Eye (tissue), 1 donor: ENCODE measurements around the gene ANKHD1.
A peak's percentile ranks its signal among the peaks of the same experiment; 100 is the strongest.

ENCODE experiments used
- DNase-seq: peaks from one replicate; pipeline ENCODE4 v3.0.0-alpha.2; 2015

ANKHD1 gene, protein sequence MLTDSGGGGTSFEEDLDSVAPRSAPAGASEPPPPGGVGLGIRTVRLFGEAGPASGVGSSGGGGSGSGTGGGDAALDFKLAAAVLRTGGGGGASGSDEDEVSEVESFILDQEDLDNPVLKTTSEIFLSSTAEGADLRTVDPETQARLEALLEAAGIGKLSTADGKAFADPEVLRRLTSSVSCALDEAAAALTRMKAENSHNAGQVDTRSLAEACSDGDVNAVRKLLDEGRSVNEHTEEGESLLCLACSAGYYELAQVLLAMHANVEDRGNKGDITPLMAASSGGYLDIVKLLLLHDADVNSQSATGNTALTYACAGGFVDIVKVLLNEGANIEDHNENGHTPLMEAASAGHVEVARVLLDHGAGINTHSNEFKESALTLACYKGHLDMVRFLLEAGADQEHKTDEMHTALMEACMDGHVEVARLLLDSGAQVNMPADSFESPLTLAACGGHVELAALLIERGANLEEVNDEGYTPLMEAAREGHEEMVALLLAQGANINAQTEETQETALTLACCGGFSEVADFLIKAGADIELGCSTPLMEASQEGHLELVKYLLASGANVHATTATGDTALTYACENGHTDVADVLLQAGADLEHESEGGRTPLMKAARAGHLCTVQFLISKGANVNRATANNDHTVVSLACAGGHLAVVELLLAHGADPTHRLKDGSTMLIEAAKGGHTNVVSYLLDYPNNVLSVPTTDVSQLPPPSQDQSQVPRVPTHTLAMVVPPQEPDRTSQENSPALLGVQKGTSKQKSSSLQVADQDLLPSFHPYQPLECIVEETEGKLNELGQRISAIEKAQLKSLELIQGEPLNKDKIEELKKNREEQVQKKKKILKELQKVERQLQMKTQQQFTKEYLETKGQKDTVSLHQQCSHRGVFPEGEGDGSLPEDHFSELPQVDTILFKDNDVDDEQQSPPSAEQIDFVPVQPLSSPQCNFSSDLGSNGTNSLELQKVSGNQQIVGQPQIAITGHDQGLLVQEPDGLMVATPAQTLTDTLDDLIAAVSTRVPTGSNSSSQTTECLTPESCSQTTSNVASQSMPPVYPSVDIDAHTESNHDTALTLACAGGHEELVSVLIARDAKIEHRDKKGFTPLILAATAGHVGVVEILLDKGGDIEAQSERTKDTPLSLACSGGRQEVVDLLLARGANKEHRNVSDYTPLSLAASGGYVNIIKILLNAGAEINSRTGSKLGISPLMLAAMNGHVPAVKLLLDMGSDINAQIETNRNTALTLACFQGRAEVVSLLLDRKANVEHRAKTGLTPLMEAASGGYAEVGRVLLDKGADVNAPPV (N-terminal part only)

DNA sequence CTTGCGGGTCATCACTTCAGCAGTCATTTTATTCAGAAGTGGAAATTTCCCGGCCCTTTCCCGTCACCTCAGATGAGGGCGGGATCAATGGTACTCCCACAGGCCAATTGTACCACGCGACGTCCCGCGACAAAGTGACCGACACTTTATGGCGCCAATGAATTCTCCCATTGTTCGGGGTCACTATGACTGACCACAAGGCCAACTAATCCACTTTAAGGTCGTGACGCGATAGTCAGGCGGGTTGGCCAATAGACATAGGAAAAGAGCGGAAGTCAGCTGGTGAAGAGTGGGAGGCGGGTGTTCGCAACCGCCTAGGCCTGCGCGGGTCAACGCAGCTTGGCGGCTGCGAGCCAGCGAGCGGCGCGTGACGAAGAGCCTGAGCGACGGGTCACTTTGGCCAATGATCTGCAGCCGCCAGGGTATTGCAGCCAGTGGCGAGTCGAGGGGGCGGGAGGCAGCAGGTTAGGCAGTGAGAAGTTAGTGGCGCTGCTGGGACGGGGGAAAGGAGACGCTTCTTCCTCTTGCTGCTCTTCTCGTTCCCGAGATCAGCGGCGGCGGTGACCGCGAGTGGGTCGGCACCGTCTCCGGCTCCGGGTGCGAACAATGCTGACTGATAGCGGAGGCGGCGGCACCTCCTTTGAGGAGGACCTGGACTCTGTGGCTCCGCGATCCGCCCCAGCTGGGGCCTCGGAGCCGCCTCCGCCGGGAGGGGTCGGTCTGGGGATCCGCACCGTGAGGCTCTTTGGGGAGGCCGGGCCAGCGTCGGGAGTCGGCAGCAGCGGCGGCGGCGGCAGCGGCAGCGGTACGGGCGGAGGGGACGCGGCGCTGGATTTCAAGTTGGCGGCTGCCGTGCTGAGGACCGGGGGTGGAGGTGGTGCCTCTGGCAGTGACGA, at the start of gene ANKHD1:
Gene ANKHD1 (plus strand): TSS at position 472 of the 896 bp plus-strand sequence. CDS start 135 bp downstream, at position 607.
- peak; percentile 100 for DNase-seq

DNA sequence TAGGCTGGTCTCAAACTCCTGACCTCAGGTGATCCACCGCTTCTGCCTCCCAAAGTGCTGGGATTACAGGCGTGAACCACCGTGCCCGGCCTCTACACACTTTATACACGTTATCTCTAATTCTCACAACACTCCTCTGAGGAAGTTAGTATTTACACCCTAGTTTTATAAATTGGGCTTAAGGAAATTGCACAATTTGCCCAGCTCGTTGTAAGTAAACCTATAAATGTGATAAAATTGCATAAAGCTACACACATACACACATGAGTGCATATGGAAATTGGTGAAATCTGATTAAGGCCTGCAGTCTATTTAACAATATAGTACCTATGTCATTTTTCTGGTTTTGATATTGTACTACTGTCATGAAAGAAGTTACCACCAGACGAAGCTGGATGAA, 46.1 kb upstream of the ANKHD1 start:
- no peak for DNase-seq

DNA sequence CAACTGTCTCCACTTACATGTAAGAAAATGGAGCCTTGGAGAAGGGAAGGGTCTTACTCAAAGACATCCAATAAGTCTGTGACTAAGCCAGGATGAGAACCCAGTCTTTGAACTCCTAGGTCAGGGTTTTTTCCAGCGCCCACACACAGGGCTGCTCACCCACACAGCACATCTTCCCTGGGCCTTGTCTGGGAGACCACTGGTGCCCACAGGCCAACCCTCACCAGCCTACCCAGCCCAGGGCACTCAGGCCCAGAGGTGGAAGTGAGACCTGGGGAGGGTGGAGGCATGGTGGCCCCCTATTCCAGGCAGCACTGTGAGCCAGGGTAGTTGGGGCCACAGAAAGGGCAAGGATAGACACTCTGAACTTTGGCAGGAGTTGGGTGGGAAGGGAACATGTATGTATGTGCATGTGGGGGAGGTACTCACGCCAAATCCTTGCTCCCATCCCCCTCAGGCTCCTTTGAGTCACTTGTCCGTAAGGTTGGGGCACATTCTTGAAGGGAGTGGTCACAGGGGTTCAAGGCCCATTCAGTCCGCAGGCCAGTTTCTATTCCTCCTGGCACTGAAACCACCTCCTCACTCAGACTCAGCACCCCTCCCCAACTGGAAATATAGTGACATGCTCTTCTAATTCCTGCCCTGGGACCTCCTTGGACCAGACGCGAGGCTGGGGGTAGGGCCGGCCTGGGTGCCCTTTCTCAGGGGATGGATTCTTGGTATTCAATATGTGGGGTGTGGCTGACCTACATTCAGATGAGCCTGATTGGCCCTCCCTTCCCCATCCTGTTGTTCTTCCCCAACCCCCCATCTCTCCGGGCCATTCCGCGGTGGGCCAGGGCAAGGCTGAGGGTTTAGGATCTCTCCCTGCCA, 44.5 kb upstream of the ANKHD1 start:
- peak; percentile 18 for DNase-seq

DNA sequence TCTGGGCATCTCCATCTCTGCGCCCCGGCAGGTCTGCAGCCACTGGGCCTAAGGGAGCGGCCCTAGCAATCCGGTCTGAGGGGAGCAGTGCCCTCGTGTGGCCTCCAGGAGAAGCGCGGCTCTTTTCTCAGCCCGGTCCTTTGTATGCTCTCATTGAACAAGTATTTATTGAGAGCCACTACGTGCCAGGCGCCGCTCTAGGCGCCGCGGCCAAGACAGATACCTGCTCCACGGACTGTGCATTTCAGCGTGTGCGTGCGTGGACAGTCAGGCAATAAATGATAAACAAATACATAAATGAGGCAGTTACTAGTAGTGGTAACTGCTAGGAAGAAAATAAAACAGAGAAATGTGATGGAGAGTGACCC, 43.9 kb upstream of the ANKHD1 start:
- DNase-seq: peak; percentile 95

DNA sequence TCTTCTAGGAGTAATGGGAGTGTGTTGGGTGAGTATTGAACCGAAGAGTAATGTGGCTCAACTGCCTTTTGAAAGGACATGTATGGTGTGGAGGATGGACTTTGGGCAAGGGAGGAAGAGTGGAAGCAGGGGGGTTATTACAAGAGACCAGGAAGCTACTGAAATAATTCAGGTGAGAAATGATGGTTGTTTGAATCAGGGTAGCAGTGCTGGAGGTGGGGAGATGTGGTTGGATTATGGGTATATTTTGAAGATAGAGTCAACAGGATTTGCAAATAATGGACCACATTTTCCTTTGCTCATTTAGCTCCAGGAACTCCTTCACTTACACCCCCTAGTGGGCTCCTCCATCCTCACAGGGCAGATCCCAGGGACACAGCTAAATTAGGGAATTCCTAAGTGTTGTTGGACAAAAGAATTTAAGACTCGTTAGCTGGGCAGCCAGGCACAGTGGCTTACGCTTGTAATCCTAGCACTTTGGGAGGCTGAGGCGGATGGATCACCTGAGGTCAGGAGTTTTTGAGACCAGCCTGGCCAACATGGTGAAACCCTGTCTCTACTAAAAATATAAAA, 42.8 kb upstream of the ANKHD1 start:
- peak; percentile 38 for DNase-seq

DNA sequence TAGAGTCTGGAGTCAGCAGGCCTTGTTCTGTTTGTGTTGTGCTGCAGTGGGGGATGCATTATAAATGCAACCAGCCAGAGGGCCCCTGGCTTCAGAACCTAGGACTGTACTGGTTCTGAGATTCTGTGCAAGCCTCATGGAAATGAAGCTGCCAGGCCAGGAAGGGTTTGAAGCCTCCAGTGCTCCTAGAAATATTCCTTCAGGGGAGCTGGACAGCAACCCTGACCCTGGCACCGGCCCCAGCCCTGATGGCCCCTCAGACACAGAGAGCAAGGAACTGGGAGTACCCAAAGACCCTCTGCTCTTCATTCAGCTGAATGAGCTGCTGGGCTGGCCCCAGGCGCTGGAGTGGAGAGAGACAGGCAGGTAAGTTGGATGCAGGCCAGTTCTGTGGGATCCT, 41.5 kb upstream of the ANKHD1 start, which contains the start of gene SLC4A9:
Gene SLC4A9 (plus strand): TSS at position 94 of the 400 bp plus-strand sequence. CDS start 43 bp downstream, at position 137.
- no peak for DNase-seq

DNA sequence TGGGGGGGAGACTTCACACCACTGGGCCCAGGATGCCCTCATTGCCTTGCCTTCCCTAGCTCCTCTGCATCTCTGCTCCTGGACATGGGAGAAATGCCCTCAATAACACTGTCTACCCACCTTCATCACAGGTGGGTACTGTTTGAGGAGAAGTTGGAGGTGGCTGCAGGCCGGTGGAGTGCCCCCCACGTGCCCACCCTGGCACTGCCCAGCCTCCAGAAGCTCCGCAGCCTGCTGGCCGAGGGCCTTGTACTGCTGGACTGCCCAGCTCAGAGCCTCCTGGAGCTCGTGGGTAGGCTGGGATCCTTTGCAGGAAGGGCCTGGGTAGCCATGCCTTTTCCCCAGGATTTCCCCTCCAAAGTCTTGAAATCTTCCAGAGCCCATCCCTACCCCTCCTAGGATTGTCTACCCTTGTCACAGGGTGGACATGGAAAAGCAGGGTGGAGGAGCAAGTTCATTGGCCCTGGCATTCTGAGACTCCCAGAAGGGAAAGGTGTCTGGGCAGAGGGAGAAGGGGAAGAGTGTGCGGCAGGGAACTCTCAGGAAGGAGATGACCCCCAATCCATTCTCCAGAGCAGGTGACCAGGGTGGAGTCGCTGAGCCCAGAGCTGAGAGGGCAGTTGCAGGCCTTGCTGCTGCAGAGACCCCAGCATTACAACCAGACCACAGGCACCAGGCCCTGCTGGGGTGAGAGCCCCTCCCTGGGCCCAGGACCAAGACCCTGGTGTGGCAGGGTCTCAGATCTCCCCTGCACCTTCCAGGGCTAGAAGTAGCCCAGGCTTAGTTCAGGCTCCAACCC, 40.8 kb upstream of the ANKHD1 start:
- DNase-seq: no peak

DNA sequence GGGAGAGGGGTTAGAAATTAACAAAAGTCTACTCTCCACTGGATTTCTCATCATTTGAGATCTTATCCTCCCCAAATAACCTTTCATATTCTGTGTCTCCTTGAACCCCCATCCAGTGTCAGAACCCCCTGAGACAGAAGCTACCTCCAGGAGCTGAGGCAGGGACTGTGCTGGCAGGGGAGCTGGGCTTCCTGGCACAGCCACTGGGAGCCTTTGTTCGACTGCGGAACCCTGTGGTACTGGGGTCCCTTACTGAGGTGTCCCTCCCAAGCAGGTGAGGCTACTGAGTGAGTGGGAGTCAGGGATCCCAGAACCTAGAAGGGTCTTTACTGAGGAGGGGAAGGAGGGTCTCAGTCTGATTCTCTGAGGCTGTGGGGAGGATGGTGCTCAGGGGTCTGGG, 39.7 kb upstream of the ANKHD1 start:
- DNase-seq: no peak

DNA sequence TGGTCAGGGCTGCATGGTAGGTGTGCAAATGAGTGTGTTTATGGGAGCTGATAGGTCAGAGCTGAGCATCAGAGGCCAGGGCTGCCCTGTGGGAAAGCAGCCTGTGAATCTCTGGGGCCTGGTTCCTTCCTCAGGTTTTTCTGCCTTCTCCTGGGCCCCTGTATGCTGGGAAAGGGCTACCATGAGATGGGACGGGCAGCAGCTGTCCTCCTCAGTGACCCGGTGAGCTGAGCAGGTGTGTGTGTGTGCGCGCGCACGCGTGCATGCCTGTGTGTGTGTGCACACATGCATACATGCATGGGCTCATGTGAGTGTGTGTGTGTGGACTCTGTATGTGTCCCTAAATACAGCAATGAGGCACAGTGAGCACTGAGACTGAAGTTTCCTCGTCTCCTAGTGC, 39.3 kb upstream of the ANKHD1 start:
- DNase-seq: no peak

DNA sequence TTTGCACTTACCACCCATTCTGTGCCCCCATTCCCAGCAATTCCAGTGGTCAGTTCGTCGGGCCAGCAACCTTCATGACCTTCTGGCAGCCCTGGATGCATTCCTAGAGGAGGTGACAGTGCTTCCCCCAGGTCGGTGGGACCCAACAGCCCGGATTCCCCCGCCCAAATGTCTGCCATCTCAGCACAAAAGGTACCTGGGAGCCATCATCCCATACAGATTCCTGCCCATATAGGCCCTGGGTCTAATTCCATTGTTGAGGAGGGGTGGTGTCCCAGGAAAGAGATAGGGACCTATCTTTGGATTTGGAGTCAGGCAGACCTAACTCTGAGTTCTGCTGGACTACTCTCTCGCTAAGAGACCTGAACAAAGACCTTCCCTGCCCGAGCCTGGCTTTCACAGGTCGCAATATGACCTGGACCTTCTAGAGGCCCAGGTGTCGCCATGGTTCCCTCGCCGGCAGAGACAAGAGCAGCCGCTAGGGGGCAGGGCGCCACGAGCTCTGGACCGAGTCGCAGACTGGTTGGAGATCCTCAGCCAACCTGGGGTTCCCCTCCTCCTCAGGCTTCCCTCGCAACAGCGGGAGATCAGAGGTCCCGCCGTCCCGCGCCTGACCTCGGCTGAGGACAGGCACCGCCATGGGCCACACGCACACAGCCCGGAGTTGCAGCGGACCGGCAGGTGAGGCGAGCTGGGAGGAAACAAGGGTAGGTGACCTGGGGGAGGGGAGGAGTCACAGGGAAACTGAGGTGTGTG, 38.6 kb upstream of the ANKHD1 start:
- peak; percentile 89 for DNase-seq

DNA sequence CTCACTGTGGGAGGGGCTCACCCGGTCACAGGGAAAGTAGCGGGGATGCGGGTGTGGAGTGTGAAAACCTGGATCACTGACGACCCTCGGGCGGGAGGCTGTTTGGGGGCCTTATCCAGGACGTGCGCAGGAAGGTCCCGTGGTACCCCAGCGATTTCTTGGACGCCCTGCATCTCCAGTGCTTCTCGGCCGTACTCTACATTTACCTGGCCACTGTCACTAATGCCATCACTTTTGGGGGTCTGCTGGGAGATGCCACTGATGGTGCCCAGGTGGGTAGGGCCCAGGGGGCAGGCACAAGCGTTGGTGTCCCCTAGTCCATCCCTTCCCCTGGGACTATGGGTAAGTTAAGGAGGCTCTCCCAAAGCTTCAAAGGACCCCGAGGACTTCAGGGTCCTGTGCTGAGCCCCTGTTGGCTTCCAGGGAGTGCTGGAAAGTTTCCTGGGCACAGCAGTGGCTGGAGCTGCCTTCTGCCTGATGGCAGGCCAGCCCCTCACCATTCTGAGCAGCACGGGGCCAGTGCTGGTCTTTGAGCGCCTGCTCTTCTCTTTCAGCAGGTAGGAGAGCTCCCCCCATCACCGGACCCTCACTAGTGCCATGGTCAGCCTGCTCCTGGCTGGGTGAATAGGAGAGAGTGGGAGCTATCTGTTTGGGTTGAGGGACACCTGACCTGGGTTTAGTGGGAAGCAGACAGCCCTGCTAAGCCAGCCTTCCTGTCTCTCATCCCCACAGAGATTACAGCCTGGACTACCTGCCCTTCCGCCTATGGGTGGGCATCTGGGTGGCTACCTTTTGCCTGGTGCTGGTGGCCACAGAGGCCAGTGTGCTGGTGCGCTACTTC, 37.8 kb upstream of the ANKHD1 start:
- DNase-seq: no peak

DNA sequence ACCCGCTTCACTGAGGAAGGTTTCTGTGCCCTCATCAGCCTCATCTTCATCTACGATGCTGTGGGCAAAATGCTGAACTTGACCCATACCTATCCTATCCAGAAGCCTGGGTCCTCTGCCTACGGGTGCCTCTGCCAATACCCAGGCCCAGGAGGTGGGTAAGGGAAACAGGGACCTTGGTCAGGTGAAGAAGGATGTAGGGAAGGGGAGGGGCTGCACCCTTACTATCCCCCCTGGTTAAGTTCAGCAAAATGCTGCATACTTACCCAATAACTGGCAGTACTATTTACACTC, 37.2 kb upstream of the ANKHD1 start:
- no peak for DNase-seq

DNA sequence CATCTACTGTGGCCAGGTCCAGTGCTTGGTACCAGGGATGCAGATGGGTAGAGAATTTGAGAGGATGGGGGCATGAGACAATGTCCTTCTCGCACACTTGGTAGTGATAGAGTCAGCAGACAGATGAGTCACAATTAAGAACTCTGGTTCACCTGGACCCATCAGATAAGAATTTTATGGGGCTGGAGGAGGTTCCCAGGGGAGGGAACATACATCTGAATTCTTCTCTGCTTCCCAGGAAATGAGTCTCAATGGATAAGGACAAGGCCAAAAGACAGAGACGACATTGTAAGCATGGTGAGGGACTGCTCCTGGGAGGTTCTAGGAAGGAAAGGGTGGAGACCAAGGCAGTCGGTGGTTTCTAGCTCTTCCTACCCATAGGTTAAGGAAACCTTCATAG, 36.4 kb upstream of the ANKHD1 start:
- no peak for DNase-seq

DNA sequence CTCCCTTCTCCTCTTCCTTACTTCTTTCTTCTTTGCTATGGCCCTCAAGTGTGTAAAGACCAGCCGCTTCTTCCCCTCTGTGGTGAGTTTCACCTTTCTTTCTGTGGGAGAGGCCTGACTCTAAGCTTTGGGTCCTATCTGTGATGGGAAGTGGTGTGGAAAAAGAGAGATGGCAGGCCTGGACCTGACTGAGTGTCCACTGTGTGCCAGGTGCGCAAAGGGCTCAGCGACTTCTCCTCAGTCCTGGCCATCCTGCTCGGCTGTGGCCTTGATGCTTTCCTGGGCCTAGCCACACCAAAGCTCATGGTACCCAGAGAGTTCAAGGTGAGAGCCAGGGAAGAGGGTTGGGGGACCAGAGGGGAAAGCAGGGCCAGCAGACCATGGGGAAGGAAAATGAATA, 35.7 kb upstream of the ANKHD1 start:
- DNase-seq: no peak

DNA sequence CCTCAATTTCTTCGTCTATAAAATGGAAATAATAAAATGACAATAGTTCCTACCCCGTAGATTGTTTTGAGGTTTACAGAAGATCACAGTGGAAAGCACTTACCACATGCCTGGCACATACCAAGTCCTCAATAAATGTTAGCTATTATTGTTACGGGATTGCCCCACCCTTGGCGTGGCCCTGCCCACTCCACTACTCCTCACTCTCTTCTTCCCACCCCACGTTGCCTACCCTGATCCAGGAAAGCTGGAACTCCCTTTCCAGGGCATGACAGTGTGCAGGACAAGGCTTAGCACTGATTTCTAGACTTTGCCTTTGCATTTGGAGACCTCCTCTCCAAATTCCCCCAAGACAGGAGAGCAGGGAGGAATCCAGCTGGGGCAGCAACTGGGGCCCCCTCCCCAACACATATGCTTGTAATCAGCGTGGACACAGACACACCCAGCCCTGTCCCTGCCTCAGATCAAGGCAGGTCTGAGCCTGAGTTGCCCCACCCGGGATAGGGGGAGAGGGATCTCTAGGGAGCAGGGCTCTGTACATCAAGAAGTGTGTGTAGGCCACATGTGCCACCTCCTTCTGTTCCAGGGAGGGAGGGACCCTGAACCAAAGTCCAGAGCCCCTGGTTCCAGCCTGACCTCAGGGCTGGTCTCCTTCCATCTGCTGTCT, 34.9 kb upstream of the ANKHD1 start:
- no peak for DNase-seq

DNA sequence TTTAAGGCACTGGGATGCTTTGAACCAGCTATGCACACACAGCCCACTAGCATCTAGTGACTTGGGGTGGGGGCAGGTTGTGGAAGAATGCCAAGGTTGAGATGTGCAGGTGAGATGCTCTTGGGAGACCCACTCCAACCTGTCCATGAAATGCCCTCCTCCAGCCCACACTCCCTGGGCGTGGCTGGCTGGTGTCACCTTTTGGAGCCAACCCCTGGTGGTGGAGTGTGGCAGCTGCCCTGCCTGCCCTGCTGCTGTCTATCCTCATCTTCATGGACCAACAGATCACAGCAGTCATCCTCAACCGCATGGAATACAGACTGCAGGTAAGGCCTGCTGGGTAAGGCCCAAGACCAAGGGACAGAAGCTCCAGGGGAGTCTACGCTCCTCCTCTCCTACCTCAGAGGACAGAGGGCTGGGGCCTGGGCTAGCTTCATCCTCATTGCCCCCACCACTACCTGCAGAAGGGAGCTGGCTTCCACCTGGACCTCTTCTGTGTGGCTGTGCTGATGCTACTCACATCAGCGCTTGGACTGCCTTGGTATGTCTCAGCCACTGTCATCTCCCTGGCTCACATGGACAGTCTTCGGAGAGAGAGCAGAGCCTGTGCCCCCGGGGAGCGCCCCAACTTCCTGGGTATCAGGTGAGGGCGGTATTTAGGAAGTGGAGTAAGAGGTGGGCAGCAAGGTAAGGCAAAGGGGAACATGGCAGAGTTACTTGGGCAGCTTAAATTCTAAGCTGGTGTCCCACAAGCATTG, 34.2 kb upstream of the ANKHD1 start:
- DNase-seq: no peak
